PC-3 (cell line): Measurements from ENCODE around the gene SRPK3.

Experiments used
- CTCF ChIP-seq: fragments of 300-600 bp; sonication (generic); conservative IDR thresholded peaks from 2 replicates; pipeline ENCODE4 v1.5.1; 2017; ENCODE audit warnings: antibody characterized with exemption, low read depth, mild to moderate bottlenecking, low read length
- EZH2phosphoT487 ChIP-seq: fragments of 300-600 bp; sonication (generic); IDR thresholded peaks from 2 replicates; pipeline ENCODE4 v1.6.1; 2018; ENCODE audit warnings: mild to moderate bottlenecking, antibody characterized with exemption, low read length, borderline replicate concordance

GRCh38 chrX:153801669-153802068, 20.8 kb downstream of the SRPK3 start:
- no peak for TF ChIP-seq CTCF
- no peak for TF ChIP-seq EZH2phosphoT487
